ENCODE results near the gene TARBP1.
A peak's percentile ranks its signal among the peaks of the same experiment; 100 is the strongest.
"Not testable (repeated sequence)": the region's sequence is repeated elsewhere in the genome, so short reads cannot be mapped to it uniquely, and the experiment has no call there.

The TARBP1 gene

DNA sequence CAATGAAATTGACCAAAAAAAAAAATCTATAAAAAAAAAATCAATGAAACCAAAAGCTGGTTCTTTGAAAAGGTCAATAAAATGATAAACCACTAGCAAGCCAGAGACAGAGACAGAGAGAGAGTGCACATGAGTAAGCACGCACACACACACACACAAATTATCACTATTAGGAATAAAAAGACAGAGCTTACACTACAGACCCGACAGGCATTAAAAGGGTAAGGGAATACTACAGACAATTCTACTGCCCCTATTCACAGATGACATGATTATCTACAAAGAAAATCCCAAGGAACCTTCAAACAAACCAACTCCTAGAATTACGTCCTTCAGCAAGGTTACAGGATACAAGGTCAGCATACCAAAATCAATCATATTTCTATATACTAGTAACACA lies 38.6 kb downstream of the TARBP1 start:
- DNase-seq (ENCODE audit: low read depth in 3 of 3): no peak

DNA sequence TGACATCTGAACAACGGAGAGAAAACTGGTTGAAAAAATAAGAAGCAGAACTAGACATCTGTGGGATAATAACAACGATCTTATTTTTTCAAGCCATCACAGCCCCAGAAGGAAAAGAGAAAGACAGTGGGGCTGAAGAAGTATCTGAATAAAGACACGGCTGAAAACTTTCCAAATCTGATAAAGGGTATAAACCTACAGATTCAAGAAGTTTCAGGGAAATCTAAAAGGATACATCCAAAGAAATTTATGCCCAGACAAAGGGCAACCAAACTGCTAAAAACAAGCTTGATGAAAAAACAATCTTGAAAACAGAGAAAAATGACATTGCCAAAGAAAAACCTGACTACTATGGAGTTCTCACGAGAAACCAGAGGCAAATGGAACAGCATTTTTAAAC lies 40.4 kb downstream of the TARBP1 start:
- no peak for DNase-seq (ENCODE audit: low read depth in 3 of 3)

DNA sequence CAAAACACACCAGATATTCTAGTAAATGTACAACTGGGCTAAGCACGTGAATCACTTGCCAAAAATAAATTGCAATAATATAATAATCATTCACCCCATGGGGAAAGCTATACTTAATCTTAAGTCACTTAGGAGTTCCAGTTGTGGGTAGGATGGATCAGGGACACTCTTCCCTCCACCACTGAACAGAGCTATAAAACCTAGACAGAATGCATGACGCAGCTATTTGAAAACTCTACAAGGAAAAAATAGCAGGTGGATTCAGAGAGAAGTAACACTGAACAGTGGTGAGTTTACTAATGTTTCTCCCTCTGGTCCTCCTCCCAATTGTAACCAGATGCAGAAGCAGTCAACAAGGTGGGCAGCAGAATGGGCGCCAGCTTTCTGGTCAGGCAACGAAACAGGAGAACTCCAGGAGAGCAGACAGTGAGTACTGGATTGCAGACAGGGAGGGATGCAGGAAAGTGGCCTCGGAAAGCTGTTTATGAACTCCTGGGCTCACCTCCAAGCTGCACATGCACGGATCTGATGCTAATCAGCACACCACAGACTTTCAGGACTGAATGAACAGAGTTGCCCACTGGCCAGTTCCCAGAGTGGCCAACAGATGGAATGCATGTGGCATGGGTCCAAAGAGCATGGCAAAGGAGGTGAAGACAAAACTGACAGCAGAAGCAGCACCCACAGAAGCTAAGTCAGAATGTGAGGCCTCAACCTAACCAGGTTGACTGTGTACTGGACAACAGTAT lies 41.4 kb downstream of the TARBP1 start:
- no peak for DNase-seq (ENCODE audit: low read depth in 3 of 3)

DNA sequence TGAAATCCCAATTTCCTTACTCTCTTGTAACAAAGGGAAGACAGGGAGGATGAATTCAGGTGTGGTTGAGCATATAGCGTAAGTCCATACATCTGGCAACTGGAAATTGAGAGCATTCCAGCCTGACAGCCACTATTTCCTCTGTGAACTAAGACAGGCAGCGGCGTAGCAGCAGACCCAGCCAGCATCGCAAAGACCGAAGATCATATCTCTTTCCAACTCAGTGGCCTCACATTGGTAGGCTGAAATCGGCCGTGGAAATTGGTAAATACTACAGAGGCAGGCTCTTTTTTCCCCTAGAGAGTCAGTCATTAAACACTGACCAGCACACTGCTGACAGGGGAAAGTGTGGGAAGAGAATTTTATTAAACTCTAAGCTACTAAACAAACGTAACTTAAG lies 43.4 kb downstream of the TARBP1 start:
- no peak for DNase-seq (ENCODE audit: low read depth in 3 of 3)

DNA sequence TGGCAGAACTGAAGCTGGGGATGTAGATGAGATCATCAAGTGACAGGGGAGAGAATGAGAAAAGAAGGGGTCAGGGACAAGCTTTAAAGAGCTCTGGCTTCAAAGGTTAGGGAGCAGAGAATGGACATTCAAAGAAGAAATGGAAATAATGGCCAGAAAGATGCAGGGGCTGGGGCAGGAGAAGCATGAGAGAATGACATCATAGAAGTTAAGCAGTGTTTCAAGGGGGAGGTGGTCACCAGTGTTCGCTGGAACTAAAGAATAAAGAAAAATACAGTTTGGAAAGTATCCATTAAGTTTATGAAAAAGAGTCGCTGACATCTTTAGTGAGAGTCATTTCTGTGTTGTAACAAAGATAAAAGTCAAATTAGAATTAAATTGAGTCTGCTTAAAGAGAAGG lies 44.3 kb downstream of the TARBP1 start:
- DNase-seq (ENCODE audit: low read depth in 3 of 3): no peak

DNA sequence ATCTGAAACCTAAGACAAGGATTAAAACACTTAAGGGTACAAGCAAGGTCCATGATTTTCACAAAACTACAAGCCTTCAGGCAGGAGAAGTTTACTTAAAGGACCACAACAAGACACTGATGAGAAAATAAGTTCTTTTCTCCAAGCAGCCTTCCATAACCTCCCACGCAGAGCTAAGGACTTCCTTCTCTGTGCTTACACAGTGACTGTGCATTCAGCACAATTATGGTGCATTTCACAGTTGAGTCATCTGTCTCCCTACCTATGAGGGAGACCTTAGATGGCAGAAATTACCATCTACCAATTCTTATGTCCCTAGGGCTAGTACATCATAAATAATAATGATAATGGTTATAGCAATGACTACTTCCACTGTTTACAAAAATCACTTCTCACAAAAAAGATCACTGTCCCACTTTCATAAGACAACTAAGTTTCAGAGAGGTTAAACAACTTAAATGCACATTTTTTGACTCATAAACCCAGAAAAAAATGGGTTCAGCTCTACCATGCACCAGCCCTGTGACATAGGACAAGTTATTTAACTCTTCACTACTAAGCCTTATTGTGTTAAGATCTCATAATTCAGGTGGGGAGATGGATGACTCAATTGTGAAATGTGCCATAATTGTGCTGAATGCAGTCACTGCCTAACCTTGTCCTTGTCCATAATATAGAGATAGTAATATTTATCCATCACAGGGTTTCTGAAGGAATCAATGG lies 45.3 kb downstream of the TARBP1 start:
- no peak for DNase-seq (ENCODE audit: low read depth in 3 of 3)

GRCh38 chr1:234431255-234431654 lies 47.7 kb downstream of the TARBP1 start:
- DNase-seq (ENCODE audit: low read depth in 3 of 3): no peak

- DNase-seq (ENCODE audit: low read depth in 3 of 3): no peak
These were observed 48.3 kb downstream of the TARBP1 start for GRCh38 chr1:234430691-234431090.

DNA sequence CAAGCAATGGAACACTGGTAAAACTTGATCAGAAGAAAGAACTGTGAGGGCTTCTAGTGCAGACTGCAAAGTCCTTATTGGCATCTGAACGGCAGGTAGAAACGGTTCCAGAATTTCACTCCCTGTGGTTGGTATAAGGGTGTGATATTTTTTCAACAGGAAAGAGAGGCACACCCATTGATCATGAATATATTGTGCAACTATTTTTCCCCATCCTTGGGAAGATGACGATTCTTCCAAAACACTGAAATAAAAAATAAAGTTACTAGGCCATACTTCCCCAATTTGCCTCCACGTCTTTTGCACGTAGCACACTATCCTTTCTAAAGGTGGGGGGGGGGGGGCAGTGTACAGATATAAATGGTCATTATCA lies 49.6 kb downstream of the TARBP1 start:
- no peak for DNase-seq (ENCODE audit: low read depth in 3 of 3)

- DNase-seq (ENCODE audit: low read depth in 3 of 3): no peak
These were observed 50.9 kb downstream of the TARBP1 start for GRCh38 chr1:234427950-234428646.

- DNase-seq (ENCODE audit: low read depth in 3 of 3): no peak
These were observed 65.0 kb downstream of the TARBP1 start for GRCh38 chr1:234413990-234414389.

DNA sequence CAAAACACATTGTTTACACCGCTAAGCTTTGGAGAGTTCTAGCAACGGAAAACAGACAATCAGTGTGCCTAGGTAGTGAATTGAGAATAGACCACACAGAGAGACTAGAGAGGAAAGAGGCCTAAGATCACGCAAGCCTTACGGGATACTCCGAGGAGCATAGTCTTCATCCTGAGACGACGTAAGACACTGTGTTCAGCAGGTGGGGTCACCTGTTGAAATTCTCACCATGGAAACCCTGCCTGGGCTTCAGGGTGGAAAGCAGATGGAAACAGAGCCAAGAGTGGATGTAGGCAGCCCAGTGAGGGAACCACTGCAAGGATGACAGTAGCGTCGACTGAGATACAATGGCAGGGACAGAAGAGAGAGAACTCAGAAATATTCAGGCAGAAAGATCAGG lies 65.5 kb downstream of the TARBP1 start:
- no peak for DNase-seq (ENCODE audit: low read depth in 3 of 3)

DNA sequence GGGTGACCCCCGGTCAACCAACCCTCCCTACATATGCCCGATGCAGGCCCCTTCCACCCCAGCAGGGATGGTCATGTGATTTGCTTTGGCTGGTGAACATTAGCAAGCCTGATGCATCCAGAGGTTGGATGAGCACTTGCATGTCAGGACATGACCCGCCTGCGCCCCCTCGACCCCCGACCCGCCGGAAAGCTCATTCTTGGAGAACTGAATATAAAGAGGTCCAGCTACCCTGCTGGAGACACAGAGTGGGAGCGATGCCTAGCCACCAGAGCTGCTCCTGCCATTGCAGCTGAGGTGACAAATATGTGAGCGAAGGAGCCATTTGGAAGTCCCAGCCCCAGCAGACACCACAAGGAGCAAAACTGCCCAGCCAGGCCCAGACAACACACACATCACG lies 66.1 kb downstream of the TARBP1 start:
- no peak for DNase-seq (ENCODE audit: low read depth in 3 of 3)

DNA sequence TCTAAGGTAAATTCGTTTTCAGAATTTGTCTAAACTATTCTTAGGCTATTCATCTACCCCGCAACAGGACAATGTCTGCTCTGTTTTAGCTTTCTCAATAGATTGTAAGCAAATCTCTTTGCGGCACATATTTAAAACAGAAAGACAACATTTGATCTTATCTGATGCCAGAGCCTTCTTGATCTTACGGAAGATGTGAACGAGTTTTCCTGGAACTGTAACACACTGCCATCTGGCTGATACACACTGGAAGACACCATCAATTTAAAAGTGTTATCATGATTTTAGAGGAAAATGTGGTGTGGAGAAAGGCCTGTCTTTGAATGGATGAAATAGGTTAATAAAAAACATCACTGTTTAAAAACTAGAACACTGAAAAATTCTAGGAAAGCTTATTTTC lies 69.7 kb downstream of the TARBP1 start:
- no peak for DNase-seq (ENCODE audit: low read depth in 3 of 3)

DNA sequence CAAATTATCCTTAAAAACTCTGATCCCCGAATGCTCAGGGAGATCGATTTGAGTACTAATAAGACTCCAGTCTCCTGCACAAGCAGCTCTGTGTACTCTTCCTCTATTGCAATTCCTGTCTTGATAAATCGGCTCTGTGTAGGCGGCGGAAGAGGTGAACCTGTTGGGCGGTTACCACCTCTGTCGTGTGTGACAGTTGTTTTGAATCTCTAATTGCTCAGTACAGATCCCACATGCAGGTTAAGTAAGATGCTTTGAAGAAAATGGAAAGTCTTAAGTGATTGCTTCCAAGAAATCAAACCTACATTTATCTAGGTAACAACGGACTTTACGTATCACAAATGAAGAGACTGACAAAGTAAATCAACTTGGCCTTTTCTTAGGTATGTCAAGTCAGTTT lies 70.2 kb downstream of the TARBP1 start:
- DNase-seq (ENCODE audit: low read depth in 3 of 3): peak; percentile 55 to 66 (median 61)

DNA sequence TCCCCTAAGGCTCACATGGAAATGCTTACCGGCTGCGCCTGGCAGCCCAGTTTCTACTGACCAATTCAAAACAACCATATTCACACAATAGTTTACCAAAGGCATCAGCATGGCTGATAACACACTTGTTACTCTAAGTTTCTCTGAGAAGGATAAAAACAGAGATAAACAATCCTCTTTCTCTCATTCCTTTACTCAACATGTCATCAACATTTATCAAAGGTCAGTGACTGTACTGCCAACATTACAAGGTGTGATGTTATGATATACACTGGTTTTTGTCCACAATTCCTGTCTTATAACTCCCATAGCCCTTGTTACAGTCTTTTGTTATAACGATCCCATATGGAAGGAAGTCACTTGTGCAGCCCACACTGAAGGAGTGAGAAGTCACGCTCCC lies 72.1 kb downstream of the TARBP1 start:
- DNase-seq (ENCODE audit: low read depth in 3 of 3): no peak

DNA sequence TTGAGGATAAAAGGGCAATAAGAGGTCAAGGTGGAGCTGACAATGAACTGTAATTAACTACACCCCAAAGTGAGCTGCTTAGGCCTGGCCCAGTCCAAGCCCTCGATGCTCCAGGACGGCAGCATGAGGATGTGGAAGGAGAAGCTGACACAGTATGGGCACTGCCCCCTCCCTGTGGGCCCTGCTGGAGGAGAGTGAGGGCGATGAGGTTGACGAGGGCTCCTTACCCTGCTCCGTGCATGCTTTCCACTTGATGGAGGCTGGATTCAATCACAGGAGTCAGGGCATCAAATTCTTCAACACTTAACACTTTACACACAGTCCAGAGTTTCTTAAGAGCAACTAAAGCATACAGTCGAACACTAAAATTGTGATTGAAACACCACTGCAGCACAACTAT lies 73.3 kb downstream of the TARBP1 start:
- DNase-seq (ENCODE audit: low read depth in 3 of 3): no peak

DNA sequence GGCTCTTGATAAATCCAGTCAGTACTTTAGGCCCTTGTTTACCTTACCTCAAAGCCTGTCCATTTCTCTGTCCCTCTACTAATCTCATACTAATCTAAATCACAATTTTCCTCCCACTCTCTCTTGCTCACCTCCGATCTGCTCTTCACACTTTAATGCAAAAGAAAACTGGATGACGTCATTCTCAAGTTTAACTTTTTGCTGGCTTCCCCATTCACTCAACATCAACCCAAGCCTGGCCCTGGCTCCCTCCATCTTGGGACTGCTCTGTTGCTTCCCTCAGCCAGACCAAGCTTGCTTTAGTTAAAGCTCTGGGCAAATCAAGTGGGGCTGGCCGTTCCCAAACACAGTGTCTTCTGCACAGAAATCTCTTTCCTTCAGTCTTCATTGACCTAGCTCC lies 76.0 kb downstream of the TARBP1 start:
- DNase-seq (ENCODE audit: low read depth in 3 of 3): no peak

GRCh38 chr1:234401658-234402057 lies 77.3 kb downstream of the TARBP1 start:
- DNase-seq (ENCODE audit: low read depth in 3 of 3): no peak

- no peak for DNase-seq (ENCODE audit: low read depth in 3 of 3)
These were observed 78.2 kb downstream of the TARBP1 start for GRCh38 chr1:234400773-234401172.

DNA sequence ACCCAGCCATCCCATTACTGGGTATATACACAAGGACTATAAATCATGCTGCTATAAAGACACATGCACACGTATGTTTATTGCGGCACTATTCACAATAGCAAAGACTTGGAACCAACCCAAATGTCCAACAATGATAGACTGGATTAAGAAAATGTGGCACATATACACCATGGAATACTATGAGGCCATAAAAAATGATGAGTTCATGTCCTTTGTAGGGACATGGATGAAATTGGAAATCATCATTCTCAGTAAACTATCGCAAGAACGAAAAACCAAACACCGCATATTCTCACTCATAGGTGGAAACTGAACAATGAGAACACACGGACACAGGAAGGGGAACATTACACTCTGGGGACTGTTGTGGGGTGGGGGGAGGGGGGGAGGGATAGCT lies 79.5 kb downstream of the TARBP1 start:
- DNase-seq (ENCODE audit: low read depth in 3 of 3): not testable (repeated sequence)

DNA sequence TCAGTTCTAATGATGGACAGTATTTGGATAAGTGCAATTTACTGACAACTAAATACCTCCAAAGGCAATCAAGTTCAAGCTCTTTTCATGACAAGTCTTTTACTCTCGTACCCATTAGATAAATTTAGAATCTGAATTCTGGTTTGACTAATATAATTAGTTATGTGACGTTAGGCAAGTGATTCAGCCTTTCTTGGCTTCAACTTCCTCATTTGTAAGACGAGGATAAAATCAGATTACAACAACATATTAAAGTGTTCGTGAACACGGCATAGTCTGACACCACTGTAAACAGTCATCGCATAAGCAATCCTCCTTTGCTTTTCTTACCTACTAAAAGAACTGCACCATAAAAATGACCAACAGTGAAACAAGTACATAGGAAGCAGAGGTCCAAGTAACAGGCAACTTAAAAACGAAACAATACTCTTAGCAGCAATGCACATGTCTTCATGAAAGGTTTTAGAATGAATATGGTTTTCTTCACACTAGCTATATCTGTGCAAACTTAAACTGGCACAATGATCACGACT lies 80.1 kb downstream of the TARBP1 start:
- no peak for DNase-seq (ENCODE audit: low read depth in 3 of 3)

- no peak for DNase-seq (ENCODE audit: low read depth in 3 of 3)
These were observed 81.2 kb downstream of the TARBP1 start for GRCh38 chr1:234397732-234398131.

All from stimulated activated CD4-positive, alpha-beta T cell treated with anti-CD3 and anti-CD28 coated beads, TNF-alpha, amount 100 ng/mL, for 48 hours (primary cell).